HG02885 (cell line): ENCODE measurements around the gene DYNC1I1.

Experiments used
- ATAC-seq: cut with Tn5 transposase; IDR thresholded peaks from one replicate; pipeline ENCODE4 v1.9.1; 2021; ENCODE audit warnings: mild to moderate bottlenecking; ENCODE audit not compliant: unreplicated experiment, poor library complexity

DYNC1I1 gene

DNA sequence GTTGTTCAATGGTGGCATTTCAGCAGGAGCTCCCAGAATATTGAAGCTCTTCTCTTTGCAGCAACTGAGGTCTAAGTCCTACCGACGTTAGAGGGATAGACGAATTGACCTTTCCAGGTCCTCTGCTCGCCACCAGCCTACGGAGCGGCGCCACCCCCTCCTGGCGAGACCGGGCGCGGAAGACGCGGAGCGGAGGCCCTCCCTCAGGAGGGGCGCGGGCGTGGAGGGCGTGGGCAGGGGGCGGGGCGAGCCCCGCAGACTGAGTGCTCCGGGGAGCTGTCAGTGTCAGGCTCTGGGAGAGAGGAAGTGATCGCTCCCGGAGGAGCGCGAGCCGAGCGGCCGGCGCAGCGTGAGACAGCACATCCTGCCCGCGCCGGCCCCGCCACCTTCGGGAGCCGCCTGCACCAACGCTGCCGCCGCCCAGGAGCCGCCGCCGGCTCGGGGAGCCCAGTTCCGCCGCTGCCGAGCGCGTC lies at the start of gene DYNC1I1:
TSS of gene DYNC1I1 (plus strand) at position 257 of the 473 bp plus-strand sequence. CDS start 32,176 bp downstream, outside the sequence.
- peak; percentile 94 for ATAC-seq

DNA sequence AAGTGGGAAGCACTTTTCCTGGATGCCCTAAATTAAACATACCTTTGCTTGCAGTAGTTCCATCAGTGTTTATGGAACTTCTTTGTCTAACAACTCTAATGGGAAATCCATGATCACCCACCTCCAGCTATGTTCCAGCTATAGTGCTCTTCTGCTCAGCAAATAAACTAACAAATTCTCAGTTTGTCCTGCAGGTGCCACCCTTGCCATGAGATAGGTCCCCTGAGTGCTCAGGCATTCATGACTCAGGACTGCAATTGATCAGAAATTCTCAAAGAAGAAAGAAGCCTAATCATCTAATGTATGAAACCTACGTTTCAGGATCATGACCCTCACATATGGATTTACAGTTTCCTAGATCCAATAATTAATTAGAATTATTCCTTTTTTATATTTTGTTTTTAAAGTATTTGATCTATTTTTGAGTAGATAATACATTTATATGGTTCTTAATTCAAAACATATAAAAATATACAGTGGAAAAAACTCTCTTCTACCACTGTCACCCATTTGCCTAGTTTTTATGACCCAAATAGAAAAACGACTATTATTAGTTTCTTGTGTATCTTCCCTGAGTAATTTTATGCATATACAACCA lies 48.7 kb upstream of the DYNC1I1 start:
- peak; percentile 70 for ATAC-seq

DNA sequence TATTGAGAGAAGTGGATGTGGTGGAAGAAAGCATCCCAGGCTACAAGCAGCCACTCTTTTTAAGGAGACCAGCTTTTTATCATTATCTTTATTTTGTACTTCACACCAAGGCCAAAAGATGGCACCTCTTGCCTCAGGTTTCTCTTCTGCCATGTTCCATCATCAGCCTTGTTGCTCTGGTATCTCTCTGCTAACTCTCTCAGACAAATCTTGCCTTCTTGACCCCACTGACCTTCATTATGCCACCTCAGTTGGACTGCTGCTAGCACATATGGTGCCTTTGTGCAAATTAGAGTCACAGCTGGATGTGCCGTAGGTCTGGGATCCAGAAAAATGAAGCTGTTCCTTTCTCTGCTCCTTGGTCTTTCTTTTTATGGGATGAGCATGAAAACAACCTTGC lies 47.1 kb upstream of the DYNC1I1 start:
- ATAC-seq, result no peak

DNA sequence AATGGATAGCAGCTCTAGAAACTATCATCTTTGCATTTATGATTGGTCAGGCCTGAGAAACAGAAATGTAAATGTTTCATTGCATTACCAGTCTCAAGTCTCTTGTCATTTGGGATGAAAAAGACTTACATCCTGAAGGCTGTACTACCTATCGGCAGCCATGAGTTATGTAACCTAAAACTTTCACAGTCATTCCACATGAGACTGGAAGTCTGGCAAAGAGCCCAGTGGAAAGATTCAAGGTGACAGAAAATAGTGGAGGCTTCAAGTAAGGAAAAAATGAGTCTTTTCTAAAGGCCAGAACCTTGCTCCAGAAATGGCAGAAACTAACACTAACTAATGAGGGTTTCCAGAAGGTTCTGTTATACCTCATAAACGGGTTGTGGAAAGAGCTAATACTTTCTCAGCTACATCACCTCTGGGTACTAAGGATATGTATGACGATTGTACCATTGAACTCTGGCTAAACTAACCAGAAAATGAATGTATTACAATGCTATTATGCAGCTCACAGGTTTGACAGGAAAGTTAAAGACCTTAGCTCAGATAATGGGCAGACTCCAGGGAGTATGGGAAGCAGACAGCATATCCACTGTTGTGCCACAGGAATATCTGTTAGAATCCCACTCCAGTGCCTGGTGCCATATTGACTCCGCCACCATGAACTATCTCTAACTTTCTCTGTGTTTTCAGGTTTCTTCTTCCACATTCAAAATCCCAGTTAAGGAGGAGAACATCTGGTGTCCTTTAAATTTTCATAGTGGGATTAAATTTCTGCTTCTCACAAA lies 41.7 kb upstream of the DYNC1I1 start:
- no peak for ATAC-seq

DNA sequence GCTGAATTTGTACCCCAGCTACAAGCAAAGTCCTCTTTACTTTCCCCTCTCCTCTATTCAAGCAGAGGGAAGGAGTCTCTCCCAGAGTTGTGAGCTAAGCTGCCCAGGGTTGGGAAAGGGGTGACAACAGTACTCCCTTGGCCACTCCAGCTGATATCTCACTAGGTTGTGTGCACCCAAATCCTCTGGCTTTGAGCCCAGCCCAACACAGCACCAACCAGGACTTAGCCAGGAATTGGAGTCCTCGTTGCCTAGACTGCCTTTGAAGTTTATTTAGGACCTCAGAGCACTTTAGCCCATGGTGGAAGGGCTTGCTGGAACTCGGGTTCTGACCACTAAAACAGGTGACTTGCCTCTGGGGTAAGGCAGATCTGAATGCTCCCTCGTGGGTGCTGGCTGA lies 35.7 kb upstream of the DYNC1I1 start:
- no peak for ATAC-seq

DNA sequence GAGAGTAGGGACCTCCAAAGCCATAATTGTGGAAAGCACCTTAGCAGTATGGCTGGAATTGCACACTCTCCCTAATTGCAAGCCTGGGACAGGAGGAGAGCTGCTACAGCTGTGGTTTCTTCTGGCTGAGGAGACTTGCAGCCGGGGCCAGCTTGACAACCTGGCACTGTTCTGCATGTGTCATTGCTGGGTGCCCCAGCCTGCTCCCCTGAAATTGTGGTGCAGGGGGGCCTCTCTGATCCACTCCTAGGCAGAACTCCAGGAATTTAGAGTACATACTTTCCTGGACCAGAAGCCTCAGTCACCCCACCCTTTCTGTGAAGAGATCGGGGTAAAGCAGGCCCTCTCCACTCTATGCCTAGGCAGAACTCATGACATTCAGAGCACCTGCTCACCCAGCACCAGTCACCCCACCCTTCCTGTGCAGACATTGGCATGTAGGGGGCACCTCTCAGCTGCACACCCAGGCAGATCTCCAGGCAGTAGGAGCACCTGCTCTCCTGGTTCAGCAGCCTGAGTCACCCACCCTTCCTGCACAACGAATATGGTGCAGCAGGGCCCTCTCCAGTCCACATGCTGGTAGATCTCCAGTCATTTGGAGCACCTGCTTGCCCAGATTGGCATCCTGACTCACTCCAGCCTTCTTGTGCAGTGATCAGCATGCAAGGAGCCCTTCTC lies 34.4 kb upstream of the DYNC1I1 start:
- ATAC-seq, result no peak

DNA sequence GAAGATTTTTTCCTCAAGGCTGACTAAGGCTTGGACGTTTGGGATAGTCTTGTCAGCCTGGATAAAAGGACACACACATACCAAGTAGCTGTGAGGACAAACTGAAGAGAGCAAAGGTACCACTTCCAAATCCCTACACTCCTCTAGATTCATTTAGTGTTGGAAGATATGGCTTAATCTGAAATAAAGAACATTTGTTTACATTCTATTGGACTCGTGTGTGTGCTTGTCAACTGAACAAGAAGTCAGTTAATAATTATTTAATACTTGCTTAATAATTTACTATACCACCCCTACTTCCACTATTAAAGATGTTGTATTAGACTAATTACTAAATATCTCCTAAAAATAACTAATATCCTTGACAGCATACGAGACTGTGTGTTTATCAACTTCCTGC lies 23.3 kb upstream of the DYNC1I1 start:
- no peak for ATAC-seq

DNA sequence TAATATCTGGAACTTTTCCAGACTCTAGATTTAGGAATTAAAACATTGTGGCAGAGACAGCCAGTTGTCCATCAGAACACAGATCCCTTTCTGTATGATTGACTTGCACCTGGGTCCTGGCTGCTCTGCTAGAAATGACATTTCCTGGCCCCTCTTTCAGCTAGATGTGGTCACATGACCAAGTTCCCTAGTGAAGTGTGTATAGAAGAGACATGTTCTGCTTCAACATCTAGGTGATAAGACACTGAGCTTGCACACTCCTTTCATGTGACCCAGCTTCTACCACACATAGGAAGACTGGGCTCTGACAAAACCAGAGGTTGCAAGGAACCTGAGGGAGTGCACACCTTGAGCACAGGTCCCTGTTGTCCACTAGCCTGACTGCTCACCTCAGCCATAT lies 22.8 kb upstream of the DYNC1I1 start:
- no peak for ATAC-seq

DNA sequence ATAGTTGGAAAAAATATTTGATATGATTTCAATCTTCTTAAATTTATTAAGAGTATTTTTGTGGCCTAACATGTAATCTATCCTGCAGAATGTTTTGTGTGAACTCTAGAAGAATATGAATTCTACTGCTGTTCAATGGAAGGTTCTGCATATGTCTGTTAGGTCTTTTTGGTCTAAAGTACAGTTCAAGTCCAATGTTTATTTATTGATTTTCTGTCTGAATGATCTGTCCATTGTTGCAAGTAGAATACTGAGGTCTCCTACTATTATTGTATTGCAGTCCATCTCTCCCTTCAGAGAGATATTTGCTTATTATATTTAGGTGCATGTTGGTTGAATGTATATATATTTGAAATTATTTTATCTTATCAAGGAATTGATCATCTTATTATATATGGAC lies 18.9 kb upstream of the DYNC1I1 start:
- ATAC-seq, result no peak

DNA sequence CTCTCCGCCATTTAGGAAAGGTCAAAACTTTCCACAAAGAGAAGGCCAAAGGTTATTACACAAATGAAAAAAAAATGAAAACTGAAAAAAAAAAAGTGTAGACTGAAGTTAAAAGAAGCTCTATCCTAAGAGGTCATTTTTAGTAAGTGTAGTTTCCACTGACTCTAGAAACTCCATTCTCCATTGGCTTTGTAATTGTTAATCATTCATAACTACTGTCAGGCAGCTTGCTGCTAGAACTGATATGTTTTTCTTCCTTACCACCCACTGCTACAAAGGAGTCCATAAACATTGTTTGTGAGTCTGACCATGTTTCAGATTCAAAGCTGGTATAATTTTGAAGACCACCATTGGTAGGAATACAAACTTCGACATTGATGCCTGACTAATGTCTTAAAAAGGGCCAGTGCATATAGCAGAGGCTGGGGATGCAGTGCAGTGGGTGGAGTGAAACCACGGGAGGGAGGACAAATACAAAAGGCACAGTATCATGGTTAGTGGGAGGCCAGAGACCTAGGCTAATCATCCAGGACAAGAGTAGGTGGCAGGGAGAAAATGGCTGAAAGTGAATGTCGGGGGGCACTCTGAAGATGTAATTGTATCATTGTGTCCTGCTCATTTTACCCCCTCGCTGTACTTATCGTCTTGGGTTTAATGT lies 16.9 kb upstream of the DYNC1I1 start:
- no peak for ATAC-seq

DNA sequence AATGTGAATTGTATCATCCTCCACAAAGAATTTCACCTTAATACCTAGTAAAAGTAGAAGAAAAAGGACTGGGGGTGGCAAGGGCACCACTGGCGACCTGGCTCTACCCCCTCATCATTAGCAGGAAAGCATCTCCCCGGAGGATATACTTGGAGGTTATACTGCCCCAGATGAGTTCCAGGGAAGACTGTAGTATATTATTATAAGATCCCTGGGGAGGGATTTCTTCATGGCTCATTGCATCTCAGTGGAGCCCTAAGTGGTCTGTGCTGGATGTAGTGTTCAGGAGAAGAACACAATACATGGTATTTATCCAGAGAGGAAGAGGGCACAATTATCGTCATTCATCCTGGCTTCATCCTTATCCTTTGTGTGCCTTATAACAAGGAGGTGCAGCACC lies 14.2 kb upstream of the DYNC1I1 start:
- ATAC-seq, result no peak

DNA sequence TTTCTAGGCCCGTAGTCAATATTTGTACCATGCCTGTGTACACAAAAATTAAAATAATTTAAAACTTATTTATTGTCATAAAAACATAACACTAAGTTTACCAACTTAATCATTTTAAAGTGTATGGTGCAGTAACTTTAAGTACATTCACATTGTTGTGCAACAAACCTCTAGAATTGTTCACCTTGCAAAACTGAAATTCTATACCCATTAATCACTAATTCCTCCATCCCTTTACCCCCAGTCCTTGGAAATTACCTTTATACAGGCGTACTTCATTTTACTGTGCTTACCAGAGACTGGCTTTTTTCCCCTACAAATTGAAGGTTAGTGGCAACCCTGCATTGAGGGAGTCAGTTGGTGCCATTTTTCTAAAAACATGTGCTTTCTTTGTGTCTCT lies 6.3 kb upstream of the DYNC1I1 start:
- no peak for ATAC-seq

DNA sequence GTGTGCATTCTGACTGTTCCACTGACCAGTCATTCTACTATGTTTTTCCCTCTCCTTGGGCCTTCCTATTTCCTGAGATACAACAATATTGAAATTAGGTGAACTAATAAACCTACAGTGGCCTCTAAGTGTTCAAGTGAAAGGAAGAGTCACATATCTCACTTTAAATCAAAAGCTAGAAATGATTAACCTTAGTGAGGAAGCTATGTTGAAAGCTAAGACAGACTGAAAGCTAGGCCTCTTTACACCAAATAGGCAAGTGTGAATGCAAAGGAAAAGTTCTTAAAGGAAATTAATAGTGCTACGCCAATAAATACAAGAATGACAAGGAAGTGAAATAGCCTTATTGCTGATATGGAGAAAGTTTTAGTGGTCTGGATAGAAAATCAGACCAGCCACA lies 5.7 kb upstream of the DYNC1I1 start:
- no peak for ATAC-seq

DNA sequence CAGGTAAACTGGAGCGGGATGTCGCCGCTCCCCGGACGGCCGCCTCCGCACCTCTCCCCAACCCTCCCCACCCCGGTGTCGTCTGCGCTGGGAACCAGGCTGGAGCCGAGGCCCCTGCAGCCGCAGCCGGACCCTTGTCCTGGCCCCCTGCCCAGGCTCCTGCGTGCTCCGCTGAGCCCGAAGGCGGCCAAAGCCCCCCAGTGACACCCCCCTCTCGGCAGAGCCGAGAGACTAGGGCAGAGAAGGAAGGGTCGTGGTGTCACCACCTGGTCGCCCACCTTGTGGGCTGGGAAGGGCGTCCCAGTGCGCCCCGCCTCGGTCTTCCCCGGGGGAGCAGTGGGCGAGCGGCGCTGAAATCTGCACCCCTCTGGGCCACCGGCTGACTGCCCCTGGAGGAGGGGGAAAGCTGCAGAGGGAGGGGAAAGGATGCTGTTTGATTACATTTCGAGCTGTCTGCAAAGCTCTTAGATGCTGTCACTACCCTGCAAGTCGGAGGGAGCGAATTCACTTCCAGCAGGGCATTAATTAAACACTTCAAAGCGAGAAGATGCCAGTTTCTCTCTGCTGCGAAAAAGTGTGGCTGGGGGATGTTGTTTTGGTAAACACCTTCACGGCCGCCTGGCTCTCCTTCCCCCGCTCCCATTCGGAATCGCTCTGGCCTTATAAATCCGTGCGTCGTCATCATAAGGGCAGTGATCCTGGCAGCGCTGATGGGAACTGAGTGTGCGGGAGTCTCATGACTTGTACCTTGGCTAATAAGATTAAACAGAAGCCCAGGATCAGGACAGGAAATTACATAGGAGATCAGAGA lies 622 bp downstream of the DYNC1I1 start:
- no peak for ATAC-seq

DNA sequence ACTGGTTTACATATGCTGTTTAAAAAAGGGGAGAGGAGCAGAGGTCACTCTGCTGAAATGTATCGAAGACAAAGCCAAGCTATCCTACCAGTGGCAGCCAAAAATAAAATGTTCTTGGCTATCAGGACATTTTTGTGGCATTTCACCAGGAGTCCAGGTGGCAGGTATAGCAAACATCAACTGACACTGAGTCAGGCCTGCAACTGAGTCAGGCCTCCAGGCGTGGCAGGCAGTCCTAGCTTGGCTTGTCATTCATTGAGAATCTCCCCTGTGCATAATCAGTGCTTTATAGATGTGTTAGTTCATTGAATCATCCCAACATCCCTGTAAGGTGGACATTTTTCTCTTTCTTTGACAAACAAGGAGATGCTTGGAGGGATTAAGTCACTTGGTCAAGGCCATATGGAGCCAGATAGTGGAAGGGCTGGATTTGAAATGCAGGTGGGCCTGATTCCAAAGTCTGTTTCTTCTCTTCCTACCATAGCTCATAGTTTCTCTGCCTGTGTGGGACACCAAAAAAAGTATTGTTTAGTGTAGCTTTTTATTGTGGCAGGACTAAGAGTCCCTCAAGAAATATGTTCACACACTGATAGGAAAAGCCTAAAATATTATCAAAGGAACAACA lies 4.3 kb downstream of the DYNC1I1 start:
- no peak for ATAC-seq

DNA sequence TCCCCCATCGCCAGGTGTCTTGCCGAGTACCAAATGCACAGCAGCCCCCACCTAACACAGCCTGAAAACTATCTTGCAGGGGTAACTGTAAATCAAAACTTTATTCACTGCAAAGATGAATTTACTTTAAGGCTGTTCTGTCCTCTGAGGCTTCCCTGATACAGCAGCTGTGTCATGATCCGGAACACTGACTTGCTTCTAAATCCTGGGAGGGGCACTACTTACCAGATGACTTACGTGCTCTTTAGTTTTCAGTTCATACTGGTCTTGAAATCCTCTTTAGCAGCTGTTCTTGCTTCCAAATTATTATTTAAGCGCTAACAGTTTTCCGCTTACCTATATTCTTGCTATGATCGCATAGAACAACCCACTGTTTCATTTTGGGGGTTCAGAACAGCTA lies 4.9 kb downstream of the DYNC1I1 start:
- ATAC-seq, result no peak

DNA sequence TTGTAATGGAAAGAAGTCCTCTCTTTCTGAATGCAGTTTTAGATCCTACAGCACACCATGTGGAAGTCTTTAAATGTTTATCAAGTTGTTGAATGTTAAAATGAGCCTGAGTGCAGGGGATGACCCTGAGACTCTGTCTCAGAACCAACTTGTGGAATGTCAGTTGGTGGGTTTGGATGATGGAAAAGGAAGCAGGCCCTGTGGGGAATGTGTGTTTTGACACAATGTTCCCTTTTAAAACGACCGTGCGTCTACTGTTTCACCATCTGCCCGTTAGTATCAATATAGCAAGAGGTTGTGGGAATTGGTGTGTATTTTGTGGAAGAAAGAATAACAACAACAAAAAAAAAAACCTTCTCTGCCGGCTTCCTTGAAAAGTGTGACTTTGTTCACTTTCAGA lies 8.3 kb downstream of the DYNC1I1 start:
- ATAC-seq, result no peak

DNA sequence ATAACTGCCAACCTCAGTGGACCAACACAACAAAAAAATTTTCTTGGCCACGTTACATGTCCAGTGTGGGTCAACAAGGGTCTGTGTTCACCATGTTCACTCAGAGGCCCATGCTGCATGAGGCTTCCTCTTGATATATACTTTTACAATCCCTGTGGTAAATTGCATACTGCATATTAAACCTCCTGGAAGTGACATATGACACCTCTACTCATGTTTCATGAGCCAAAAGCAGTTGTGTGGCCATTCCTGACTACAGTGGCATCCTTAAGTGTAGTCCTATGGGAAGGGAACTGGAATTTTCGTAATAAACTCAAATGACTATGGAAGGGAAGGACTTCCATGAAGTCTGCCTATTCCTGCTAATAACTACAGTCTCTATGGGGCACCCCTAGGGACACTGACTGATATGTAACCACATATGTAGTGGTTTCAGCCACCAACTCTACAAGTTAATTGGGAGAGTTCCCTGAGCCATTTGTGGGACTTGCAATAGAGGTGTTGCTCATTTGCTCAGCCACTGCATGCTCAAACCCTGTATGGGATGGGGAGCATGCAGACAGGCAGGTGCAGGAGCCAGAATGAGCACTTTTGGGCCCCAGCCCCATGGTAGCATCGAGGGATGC lies 9.7 kb downstream of the DYNC1I1 start:
- ATAC-seq, result no peak

DNA sequence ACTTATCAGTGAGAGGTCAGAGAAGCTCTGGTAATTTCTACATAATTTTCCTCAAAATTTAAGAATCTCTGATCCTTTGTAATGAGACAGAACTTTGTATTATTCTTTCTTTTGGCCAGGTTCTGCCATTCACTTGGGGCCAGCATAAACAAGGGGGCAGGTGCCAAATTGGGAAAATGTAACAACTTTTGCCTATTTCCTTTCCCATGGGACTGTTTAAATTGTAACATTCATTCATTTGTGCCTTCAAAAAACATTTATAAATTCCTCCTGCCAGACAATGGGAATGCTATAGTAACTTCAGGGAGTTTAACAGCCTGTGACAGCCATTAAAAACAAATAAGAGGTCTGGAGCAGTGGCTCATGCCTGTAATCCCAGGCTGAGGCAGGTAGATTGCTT lies 12.4 kb downstream of the DYNC1I1 start:
- no peak for ATAC-seq
